Mesendoderm (in vitro differentiated cells): ENCODE measurements around the gene SHLD3.

Source experiments
- DNase-seq: peaks from one replicate; pipeline ENCODE4 v3.0.0; 2013
- H2AK5ac ChIP-seq: 2 replicates; pipeline ENCODE4 v1.6.1; 2013; ENCODE audit warnings: low read length, inconsistent platforms
- H2BK120ac ChIP-seq: 2 replicates; pipeline ENCODE4 v1.6.1; 2013; ENCODE audit warnings: low read depth, mild to moderate bottlenecking, low read length, moderate library complexity, mixed read lengths
- H2BK15ac ChIP-seq: replicated peaks from 2 replicates; pipeline ENCODE4 v1.6.1; 2013; ENCODE audit warnings: low read depth, mild to moderate bottlenecking, moderate library complexity
- H2BK5ac ChIP-seq: 2 replicates; pipeline ENCODE4 v1.6.1; 2013; ENCODE audit warnings: low read length, inconsistent platforms
- H3K18ac ChIP-seq: 2 replicates; pipeline ENCODE4 v1.6.1; 2013; ENCODE audit warnings: mild to moderate bottlenecking, low read length, mixed read lengths
- H3K23ac ChIP-seq: one replicate; pipeline ENCODE4 v1.6.1; 2013; ENCODE audit warnings: low read length
- H3K27ac ChIP-seq: 2 replicates; pipeline ENCODE4 v1.5.1; 2013; ENCODE audit warnings: low read depth, mild to moderate bottlenecking, inconsistent platforms, low read length, moderate library complexity
- H3K27me3 ChIP-seq: 2 replicates; pipeline ENCODE4 v1.6.1; 2013; ENCODE audit warnings: low read length, control low read depth, mild to moderate bottlenecking, inconsistent platforms; ENCODE audit not compliant: insufficient read depth, poor library complexity
- H3K36me3 ChIP-seq: 2 replicates; pipeline ENCODE4 v1.6.1; 2013; ENCODE audit warnings: low read length, inconsistent platforms; ENCODE audit not compliant: control insufficient read depth, insufficient read depth
- H3K4ac ChIP-seq: one replicate; pipeline ENCODE4 v1.6.1; 2013; ENCODE audit warnings: low read depth, mild to moderate bottlenecking, low read length, moderate library complexity
- H3K4me1 ChIP-seq: 2 replicates; pipeline ENCODE4 v1.6.1; 2013; ENCODE audit warnings: low read depth, low read length, inconsistent platforms; ENCODE audit not compliant: control insufficient read depth
- H3K4me2 ChIP-seq: 2 replicates; pipeline ENCODE4 v1.6.1; 2013; ENCODE audit warnings: low read length
- H3K4me3 ChIP-seq: 2 replicates; pipeline ENCODE4 v1.5.1; 2013; ENCODE audit warnings: mild to moderate bottlenecking, low read length
- H3K56ac ChIP-seq: one replicate; pipeline ENCODE4 v1.6.1; 2013; ENCODE audit warnings: low read length
- H3K79me1 ChIP-seq: 2 replicates; pipeline ENCODE4 v1.6.1; 2013; ENCODE audit warnings: low read length, inconsistent platforms
- H3K79me2 ChIP-seq: 2 replicates; pipeline ENCODE4 v1.6.1; 2013; ENCODE audit warnings: mild to moderate bottlenecking, low read length; ENCODE audit not compliant: control insufficient read depth, insufficient read depth
- H3K9ac ChIP-seq: 2 replicates; pipeline ENCODE4 v1.6.1; 2013; ENCODE audit warnings: low read length, inconsistent platforms
- H4K5ac ChIP-seq: one replicate; pipeline ENCODE4 v1.6.1; 2013; ENCODE audit warnings: low read length
- H4K8ac ChIP-seq: one replicate; pipeline ENCODE4 v1.6.1; 2013; ENCODE audit warnings: low read depth, mild to moderate bottlenecking, control low read depth, low read length, moderate library complexity
- WGBS: extraction: QIAGEN DNeasy Blood & Tissue Kit; methylation state at CpG from one replicate; pipeline ENCODE4 v1.1.7; 2013; ENCODE audit warnings: low lambda C conversion rate, missing lambda C conversion rate; ENCODE audit not compliant: insufficient coverage; ENCODE audit errors: extremely low coverage; 5-methylcytosine and 5-hydroxymethylcytosine counted together

The SHLD3 gene

DNA sequence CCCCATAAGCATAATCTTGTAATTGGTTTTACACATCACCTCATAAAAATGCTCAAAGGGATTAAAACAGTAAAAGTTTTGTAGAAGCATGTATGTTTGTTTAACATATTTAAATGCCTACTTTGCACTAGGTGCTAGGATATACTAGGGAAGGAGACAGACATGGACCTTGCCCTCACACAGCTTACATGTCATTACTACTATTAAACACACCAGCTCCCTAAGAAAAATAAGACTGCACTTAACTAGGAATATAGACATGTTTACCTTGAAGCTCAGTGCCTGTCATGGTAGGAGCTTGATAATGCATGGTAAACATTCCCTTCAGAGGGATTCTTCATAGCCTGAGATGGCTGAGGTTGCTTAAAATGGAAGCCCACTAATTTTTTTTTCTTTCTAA, 6.2 kb downstream of the SHLD3 start:
- no peak overlapping the region for H3K9ac ChIP-seq
- H3K4me1 ChIP-seq, result no peaks in the 10 kb centered on the region
- H3K79me2 ChIP-seq, result peaks cover 3% of the 10 kb centered on the region
- H3K18ac ChIP-seq, result no peak overlapping the region
- no peak overlapping the region for H2BK120ac ChIP-seq
- H3K4ac ChIP-seq, result no peak overlapping the region
- peaks cover 3% of the 10 kb centered on the region for H3K79me1 ChIP-seq
- H2BK15ac ChIP-seq, result no peak overlapping the region
- no peak overlapping the region for H4K5ac ChIP-seq
- no peak overlapping the region for H2BK5ac ChIP-seq
- no peak overlapping the region for H2AK5ac ChIP-seq
- no peaks in the 10 kb centered on the region for H3K36me3 ChIP-seq
- DNase-seq, result no peak
- no peak overlapping the region for H3K4me3 ChIP-seq
- H4K8ac ChIP-seq, result no peak overlapping the region
- H3K27me3 ChIP-seq, result no peaks in the 10 kb centered on the region
- H3K56ac ChIP-seq, result no peak overlapping the region
- no peak overlapping the region for H3K23ac ChIP-seq
- H3K4me2 ChIP-seq, result no peak overlapping the region
- no peak overlapping the region for H3K27ac ChIP-seq

DNA sequence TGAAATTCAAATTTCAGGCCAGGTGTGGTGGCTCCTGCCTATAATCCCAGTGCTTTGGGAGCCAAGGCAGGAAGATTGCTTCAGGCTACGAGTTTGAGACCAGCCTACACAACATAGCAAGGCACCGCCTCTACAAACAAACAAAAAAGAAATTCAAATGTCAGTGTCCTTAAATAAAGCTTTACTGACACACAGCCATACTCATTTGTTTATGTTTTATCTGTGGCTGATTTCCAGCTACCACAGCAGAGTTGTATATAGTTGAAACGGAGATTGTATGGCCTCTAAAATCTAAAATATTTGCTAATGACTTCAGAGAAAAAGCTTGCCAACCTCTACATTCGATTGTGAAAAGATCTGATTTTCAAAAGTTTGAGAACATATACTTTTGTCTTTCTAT, 15.4 kb downstream of the SHLD3 start:
- WGBS, result no CpG with 5 or more reads among the region's 4 CpGs
- no peaks in the 10 kb centered on the region for H3K36me3 ChIP-seq

DNA sequence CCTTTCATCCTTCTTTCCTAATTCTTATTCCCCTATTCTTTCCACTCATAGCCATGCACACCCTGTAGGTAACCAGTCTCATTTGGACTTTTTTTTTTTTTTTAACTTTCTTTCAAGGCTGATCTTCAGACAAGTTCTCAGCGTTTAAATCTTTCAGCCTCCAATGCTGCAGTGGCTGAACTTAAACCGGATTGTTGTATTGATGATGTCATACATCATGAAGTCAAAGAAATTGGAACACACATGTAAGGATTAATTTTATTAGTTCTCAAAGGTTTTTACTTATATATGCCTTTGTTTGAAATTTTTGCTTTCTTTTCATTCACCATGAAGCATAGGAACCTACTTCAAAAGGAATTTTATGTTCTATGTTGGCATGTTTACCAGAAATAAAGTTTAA, 22.1 kb downstream of the SHLD3 start:
- no peak overlapping the region for H2BK15ac ChIP-seq
- H3K27ac ChIP-seq, result no peak overlapping the region
- no peak overlapping the region for H4K8ac ChIP-seq
- no peak overlapping the region for H3K9ac ChIP-seq
- no peak overlapping the region for H3K56ac ChIP-seq
- no peak overlapping the region for H2BK120ac ChIP-seq
- H3K23ac ChIP-seq, result no peak overlapping the region
- H3K4me2 ChIP-seq, result no peak overlapping the region
- H3K4me3 ChIP-seq, result no peak overlapping the region
- H3K18ac ChIP-seq, result no peak overlapping the region
- no peak overlapping the region for H4K5ac ChIP-seq
- H2BK5ac ChIP-seq, result no peak overlapping the region
- H3K79me1 ChIP-seq, result no peaks in the 10 kb centered on the region
- H3K36me3 ChIP-seq, result no peaks in the 10 kb centered on the region
- H2AK5ac ChIP-seq, result no peak overlapping the region
- no peaks in the 10 kb centered on the region for H3K27me3 ChIP-seq
- WGBS, result no CpG with 5 or more reads among the region's 2 CpGs
- no peak for DNase-seq
- H3K79me2 ChIP-seq, result no peaks in the 10 kb centered on the region
- no peak overlapping the region for H3K4ac ChIP-seq
- H3K4me1 ChIP-seq, result no peaks in the 10 kb centered on the region

More for the DNA sequence above, 15.4 kb downstream of the SHLD3 start:
- Histone ChIP-seq H3K79me2 (no peaks in the 10 kb centered on the region), H2AK5ac (no peak overlapping the region), H3K79me1 (no peaks in the 10 kb centered on the region), H3K23ac (no peak overlapping the region), H3K27me3 (no peaks in the 10 kb centered on the region), H3K4ac (no peak overlapping the region), H3K4me2 (no peak overlapping the region), H4K8ac (no peak overlapping the region), H4K5ac (no peak overlapping the region), H3K9ac (no peak overlapping the region), H2BK5ac (no peak overlapping the region), H2BK120ac (no peak overlapping the region), H3K27ac (no peak overlapping the region), H3K4me1 (no peaks in the 10 kb centered on the region), H3K4me3 (no peak overlapping the region), H3K18ac (no peak overlapping the region), H3K56ac (no peak overlapping the region), H2BK15ac (no peak overlapping the region)
- no peak for DNase-seq

DNA sequence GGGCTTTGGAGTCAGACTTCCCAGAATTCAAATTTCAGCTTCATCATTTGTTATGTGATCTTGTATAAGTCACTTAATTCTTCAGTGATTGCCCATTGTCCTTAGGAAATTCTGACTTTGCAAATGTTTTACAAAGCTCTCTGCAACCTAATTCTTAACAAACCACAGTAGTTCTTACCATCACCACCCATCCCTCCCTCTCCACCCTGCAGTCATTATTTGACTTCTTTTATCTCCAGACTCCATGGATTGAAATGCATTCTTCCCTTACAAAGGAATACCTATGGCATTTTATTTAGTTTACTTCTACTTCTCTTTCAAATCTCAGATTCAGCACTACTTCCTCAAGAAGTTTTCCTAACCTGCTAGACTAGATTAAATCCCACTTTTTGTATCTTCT, 23.1 kb downstream of the SHLD3 start:
- Histone ChIP-seq H2BK5ac (no peak overlapping the region), H3K23ac (no peak overlapping the region), H3K27ac (no peak overlapping the region), H3K36me3 (no peaks in the 10 kb centered on the region), H4K5ac (no peak overlapping the region), H2AK5ac (no peak overlapping the region), H3K4me2 (no peak overlapping the region), H3K27me3 (no peaks in the 10 kb centered on the region), H3K79me1 (no peaks in the 10 kb centered on the region), H3K4me1 (no peaks in the 10 kb centered on the region), H3K79me2 (no peaks in the 10 kb centered on the region), H3K9ac (no peak overlapping the region), H3K18ac (no peak overlapping the region), H4K8ac (no peak overlapping the region), H3K4me3 (no peak overlapping the region), H2BK120ac (no peak overlapping the region), H2BK15ac (no peak overlapping the region), H3K56ac (no peak overlapping the region), H3K4ac (no peak overlapping the region)
- DNase-seq, result peak; percentile 13

DNA sequence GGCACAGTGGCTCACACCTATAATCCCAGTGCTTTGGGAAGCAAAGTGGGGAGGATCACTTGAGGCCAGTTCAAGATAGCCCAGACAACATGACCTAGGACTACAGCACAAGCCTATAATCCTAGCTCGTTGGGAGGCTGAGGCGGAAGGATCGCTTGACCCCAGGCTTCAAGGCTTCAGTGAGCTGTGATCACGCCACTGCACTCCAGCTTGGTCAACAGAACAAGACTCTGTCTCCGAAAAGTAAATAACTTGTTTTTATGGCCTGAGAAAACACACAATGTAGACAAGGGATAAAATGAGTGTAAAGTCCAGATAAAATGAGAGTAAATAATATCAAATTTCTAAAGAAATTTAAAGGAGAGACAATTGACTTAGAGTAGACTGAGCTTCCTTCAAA, 26.3 kb downstream of the SHLD3 start:
- Histone ChIP-seq H4K5ac (no peak overlapping the region), H3K27me3 (no peaks in the 10 kb centered on the region), H2BK120ac (no peak overlapping the region), H3K23ac (no peak overlapping the region), H2AK5ac (no peak overlapping the region), H3K36me3 (no peaks in the 10 kb centered on the region), H3K4me2 (no peak overlapping the region), H2BK15ac (no peak overlapping the region), H3K79me2 (no peaks in the 10 kb centered on the region), H2BK5ac (no peak overlapping the region), H3K4me3 (no peak overlapping the region), H3K4me1 (no peaks in the 10 kb centered on the region), H3K9ac (no peak overlapping the region), H3K18ac (no peak overlapping the region), H3K79me1 (no peaks in the 10 kb centered on the region), H3K56ac (no peak overlapping the region), H3K27ac (no peak overlapping the region), H4K8ac (no peak overlapping the region), H3K4ac (no peak overlapping the region)
- WGBS, result no CpG with 5 or more reads among the region's 5 CpGs
- DNase-seq, result no peak

DNA sequence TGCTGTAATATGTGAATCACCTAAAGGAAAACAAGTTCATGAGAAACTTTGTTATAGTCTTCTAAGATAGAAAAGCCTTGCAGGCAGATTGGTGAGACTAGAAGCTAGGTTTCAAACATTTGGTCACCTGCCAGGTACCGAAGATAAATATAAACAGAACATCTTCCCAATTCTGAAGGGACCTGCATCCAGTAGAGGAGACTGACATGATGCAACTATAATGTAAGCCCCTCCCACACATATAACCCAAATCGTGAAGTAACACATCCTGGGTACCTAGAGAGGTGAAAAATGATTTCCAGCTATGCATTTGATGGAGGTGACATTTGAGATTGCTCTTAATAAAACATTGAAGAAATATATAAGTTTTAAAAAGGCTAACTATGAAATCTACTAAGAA, 29.9 kb downstream of the SHLD3 start:
- no peak overlapping the region for H3K56ac ChIP-seq
- H2BK5ac ChIP-seq, result no peak overlapping the region
- no peak overlapping the region for H3K4me3 ChIP-seq
- no peak overlapping the region for H4K8ac ChIP-seq
- H3K4ac ChIP-seq, result no peak overlapping the region
- H3K79me2 ChIP-seq, result no peaks in the 10 kb centered on the region
- H3K79me1 ChIP-seq, result no peaks in the 10 kb centered on the region
- no peaks in the 10 kb centered on the region for H3K27me3 ChIP-seq
- H3K27ac ChIP-seq, result no peak overlapping the region
- H3K18ac ChIP-seq, result no peak overlapping the region
- H3K23ac ChIP-seq, result no peak overlapping the region
- H4K5ac ChIP-seq, result no peak overlapping the region
- no peaks in the 10 kb centered on the region for H3K4me1 ChIP-seq
- H3K9ac ChIP-seq, result no peak overlapping the region
- H2BK15ac ChIP-seq, result no peak overlapping the region
- no CpG with 5 or more reads among the region's 2 CpGs for WGBS
- H3K4me2 ChIP-seq, result no peak overlapping the region
- no peak overlapping the region for H2BK120ac ChIP-seq
- no peak overlapping the region for H2AK5ac ChIP-seq
- no peak for DNase-seq
- H3K36me3 ChIP-seq, result no peaks in the 10 kb centered on the region
